CD4-positive, CD25-positive, alpha-beta regulatory T cell (primary cell): Measurements from ENCODE around the gene ANKRD66. TPM values are rescaled to one million over a fixed set of nuclear protein-coding genes. Genes with fewer than 3 reads are reported as not detected.

Source experiments
- ATAC-seq, 2 donors: fragments of 150-1000 bp; cut with Tn5 transposase; one replicate each; pipeline ENCODE4 v1.10.0; 2021; ENCODE audit warnings: low read depth in 2 of 2, moderate number of reproducible peaks in 2 of 2, moderate library complexity in 1 of 2
- DNase-seq, 3 donors: peaks; one replicate each; pipeline versions ENCODE4 v3.0.0 to v3.0.0-alpha.2; 2012 to 2022; ENCODE audit warnings: mixed read lengths in 1 of 3
- H3K27ac ChIP-seq: one replicate; pipeline ENCODE4 v1.7.0; 2013; ENCODE audit warnings: mild to moderate bottlenecking, low read length; ENCODE audit not compliant: insufficient read depth, poor library complexity, severe bottlenecking
- H3K27me3 ChIP-seq: one replicate; pipeline ENCODE4 v1.7.0; 2013; ENCODE audit warnings: low read length; ENCODE audit not compliant: control insufficient read depth, insufficient read depth
- H3K36me3 ChIP-seq: one replicate; pipeline ENCODE4 v1.7.0; 2013; ENCODE audit warnings: mild to moderate bottlenecking, low read length, moderate library complexity; ENCODE audit not compliant: control insufficient read depth, insufficient read depth
- H3K4me1 ChIP-seq: 2 replicates; pipeline ENCODE4 v1.7.0; 2013; ENCODE audit warnings: mild to moderate bottlenecking, low read length; ENCODE audit not compliant: insufficient read depth, control insufficient read depth, poor library complexity, severe bottlenecking
- H3K4me3 ChIP-seq: one replicate; pipeline ENCODE4 v1.7.0; 2013; ENCODE audit warnings: low read depth, mild to moderate bottlenecking, low read length, moderate library complexity
- H3K9me3 ChIP-seq, 2 experiments: 1 replicate in 1 of 2; 2 replicates in 1 of 2; pipeline ENCODE4 v1.7.0; 2013; ENCODE audit warnings: low read length in 2 of 2, mild to moderate bottlenecking in 1 of 2, moderate library complexity in 1 of 2; ENCODE audit not compliant: control insufficient read depth in 2 of 2
- H3K27ac Mint-ChIP-seq, 3 donors: one replicate each; pipeline ENCODE4 v1.8.0; 2020 to 2022; ENCODE audit warnings: mild to moderate bottlenecking in 3 of 3, mixed read lengths in 3 of 3, moderate library complexity in 2 of 3
- H3K27me3 Mint-ChIP-seq: one replicate; pipeline ENCODE4 v1.8.0; 2022; ENCODE audit warnings: mild to moderate bottlenecking, mixed read lengths
- H3K36me3 Mint-ChIP-seq: one replicate; pipeline ENCODE4 v1.8.0; 2020; ENCODE audit warnings: mixed read lengths
- H3K4me1 Mint-ChIP-seq, 4 donors: one replicate each; pipeline ENCODE4 v1.8.0; 2020 to 2022; ENCODE audit warnings: mixed read lengths in 4 of 4, mild to moderate bottlenecking in 1 of 4
- H3K4me3 Mint-ChIP-seq, 4 donors: one replicate each; pipeline ENCODE4 v1.8.0; 2020 to 2022; ENCODE audit warnings: mild to moderate bottlenecking in 4 of 4, mixed read lengths in 4 of 4, moderate library complexity in 3 of 4
- H3K9me3 Mint-ChIP-seq, 7 donors: one replicate each; pipeline ENCODE4 v1.8.0; 2020 to 2022; ENCODE audit warnings: mixed read lengths in 7 of 7, mild to moderate bottlenecking in 3 of 7, moderate library complexity in 2 of 7
- polyA plus RNA-seq, 4 donors: library from polyadenylated mRNA; unstranded; fragments of 300-500 nt; fragmentation: Illumina TruSeq; gene quantifications; one replicate each; pipeline ENCODE4 v1.2.3, GENCODE V29; 2021
- total RNA-seq: library from RNA; stranded (reverse); gene quantifications from one replicate; pipeline ENCODE4 v1.2.3, GENCODE V29; 2022

Gene ANKRD66
- total RNA-seq (not detected), polyA plus RNA-seq (not detected)

DNA sequence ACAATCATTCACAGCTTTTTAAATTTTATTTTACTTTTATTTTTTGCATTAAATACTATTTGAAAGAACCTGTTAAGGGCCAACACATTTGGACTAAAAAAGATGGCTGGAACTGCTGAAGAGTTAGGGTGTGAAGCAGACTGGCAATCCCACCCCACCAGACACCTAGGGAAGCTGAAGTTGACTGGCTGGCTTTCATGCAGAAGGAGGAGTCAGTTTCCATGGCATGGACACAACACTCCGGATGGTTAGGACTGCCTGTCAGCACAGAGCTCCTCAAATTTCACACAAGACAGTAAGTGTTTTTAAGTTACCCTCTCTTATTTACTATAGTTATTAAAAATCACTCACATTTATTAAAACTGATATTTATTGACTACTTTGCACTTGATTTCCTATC lies at the start of gene ANKRD66:
Gene ANKRD66 (plus strand): TSS at position 238 of the 400 bp plus-strand sequence. CDS start 5,016 bp downstream, outside the sequence.
- Mint-ChIP-seq H3K27me3 (no peaks in the 10 kb centered on the region), H3K4me3 (no peak within 1 kb of the TSS), H3K9me3 (peaks cover 0 to 5% (median 1%) of the 10 kb centered on the region in 7 donors), H3K4me1 (no peaks in the 10 kb centered on the region), H3K36me3 (no peaks in the 10 kb centered on the region), H3K27ac (no peak within 1 kb of the TSS)
- H3K27ac ChIP-seq = no peak within 1 kb of the TSS
- H3K4me1 ChIP-seq = no peaks in the 10 kb centered on the region
- H3K4me3 ChIP-seq = no peak within 1 kb of the TSS
- no peaks in the 10 kb centered on the region for H3K9me3 ChIP-seq
- DNase-seq (no peak), ATAC-seq (no peak)
- H3K27me3 ChIP-seq = no peaks in the 10 kb centered on the region
- H3K36me3 ChIP-seq = no peaks in the 10 kb centered on the region

DNA sequence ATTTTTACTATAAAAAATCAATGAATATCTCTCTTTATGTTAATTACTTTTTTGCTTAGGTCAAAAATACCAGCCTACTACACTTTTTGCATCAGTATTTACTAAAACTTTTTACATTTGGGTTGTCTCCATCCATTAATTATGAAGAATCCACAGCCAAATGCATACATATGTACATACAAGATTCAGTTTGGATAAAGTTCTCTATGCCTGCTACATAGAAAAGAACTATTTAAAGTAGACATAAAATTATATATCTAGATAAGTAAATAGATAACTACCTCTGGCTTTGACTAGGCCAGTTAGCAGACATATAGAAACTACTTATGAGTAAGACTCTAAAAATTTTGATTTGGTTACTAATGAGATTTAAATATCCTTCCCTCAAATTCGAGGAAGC lies 46.8 kb upstream of the ANKRD66 start:
- no peaks in the 10 kb centered on the region for H3K36me3 ChIP-seq
- ATAC-seq = no peak
- Mint-ChIP-seq H3K36me3 (no peaks in the 10 kb centered on the region), H3K4me3 (no peak overlapping the region), H3K4me1 (no peaks in the 10 kb centered on the region), H3K27me3 (peaks cover 15% of the 10 kb centered on the region), H3K27ac (no peak overlapping the region), H3K9me3 (no peaks in the 10 kb centered on the region)
- peaks cover 5% of the 10 kb centered on the region for H3K27me3 ChIP-seq
- no peak overlapping the region for H3K4me3 ChIP-seq
- no peak for DNase-seq
- H3K9me3 ChIP-seq = no peaks in the 10 kb centered on the region
- no peak overlapping the region for H3K27ac ChIP-seq
- no peaks in the 10 kb centered on the region for H3K4me1 ChIP-seq

DNA sequence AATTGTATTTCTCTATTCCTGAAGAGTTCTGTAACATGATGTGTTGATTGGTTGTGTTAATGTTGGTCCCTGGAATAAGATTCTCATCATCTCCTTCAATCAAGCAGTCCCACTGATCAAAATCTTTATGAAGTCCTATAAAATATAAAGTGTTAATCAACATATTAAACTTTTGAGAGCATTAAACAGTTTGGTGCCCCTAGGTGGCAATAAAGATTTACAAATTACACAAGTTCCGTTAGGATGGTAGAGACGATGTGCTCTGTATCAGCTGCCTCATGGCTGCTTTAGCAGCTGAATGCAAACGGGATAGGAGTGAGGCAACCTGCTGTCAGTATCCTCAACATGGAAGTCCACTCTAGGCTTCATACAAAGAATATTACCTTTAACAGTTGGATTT lies 42.2 kb upstream of the ANKRD66 start:
- Histone ChIP-seq H3K27ac (no peak overlapping the region), H3K9me3 (no peaks in the 10 kb centered on the region), H3K4me1 (no peaks in the 10 kb centered on the region), H3K27me3 (peaks cover 4% of the 10 kb centered on the region), H3K4me3 (no peak overlapping the region), H3K36me3 (no peaks in the 10 kb centered on the region)
- Mint-ChIP-seq H3K9me3 (peaks cover 0 to 6% (median 0%) of the 10 kb centered on the region in 7 donors), H3K27me3 (peaks cover 15% of the 10 kb centered on the region), H3K4me1 (no peaks in the 10 kb centered on the region), H3K36me3 (no peaks in the 10 kb centered on the region), H3K27ac (no peak overlapping the region), H3K4me3 (no peak overlapping the region)
- ATAC-seq (no peak), DNase-seq (no peak)

DNA sequence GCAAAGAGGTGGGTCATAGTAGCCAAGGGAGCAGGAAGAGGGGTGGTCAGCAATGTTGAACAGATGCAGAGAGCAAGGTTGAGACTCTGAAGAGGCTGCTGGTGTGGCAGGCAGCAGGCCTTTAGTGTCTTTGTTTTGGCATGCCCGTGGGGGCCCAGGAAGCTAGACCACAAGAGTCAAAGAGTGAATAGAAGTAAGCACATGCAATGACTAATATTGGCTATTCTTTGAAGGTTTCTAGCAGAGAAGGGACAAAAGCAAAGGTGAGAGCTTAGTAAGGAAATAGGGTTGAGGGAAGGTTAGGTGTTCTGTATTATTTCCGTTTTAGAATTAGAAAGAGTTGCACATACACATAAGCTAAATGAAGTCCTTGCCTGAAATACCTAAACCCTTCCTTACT lies 40.3 kb upstream of the ANKRD66 start:
- no peak overlapping the region for H3K4me3 Mint-ChIP-seq
- H3K36me3 ChIP-seq = no peaks in the 10 kb centered on the region
- H3K4me1 ChIP-seq = no peaks in the 10 kb centered on the region
- H3K27me3 Mint-ChIP-seq = peaks cover 15% of the 10 kb centered on the region
- H3K4me1 Mint-ChIP-seq = no peaks in the 10 kb centered on the region
- peaks cover 0 to 6% (median 0%) of the 10 kb centered on the region in 7 donors for H3K9me3 Mint-ChIP-seq
- DNase-seq (peak in 1 of 3 donors; percentile 2), ATAC-seq (no peak)
- H3K27ac ChIP-seq = no peak overlapping the region
- no peak overlapping the region for H3K4me3 ChIP-seq
- no peaks in the 10 kb centered on the region for H3K36me3 Mint-ChIP-seq
- no peak overlapping the region for H3K27ac Mint-ChIP-seq
- H3K9me3 ChIP-seq = no peaks in the 10 kb centered on the region
- H3K27me3 ChIP-seq = no peaks in the 10 kb centered on the region

DNA sequence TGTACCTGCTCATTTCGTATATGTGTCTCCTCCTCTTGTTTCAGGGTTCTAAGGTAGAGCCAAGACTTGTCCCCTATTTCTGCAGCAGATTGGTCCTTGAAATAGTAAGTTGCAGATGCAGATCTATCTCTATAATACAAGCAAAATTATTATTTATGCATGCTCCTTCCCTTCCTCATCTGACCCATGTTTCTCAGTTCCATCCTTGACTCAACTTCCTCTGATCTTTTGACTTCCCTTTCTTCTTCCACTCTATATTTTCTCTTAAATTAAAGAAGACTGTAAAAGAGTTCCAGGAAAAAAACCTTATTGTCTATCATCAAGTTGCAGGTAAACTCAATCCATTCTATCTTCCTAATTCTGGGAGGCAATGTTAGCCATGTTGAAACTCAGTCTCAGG lies 35.2 kb upstream of the ANKRD66 start:
- no peak overlapping the region for H3K4me3 Mint-ChIP-seq
- DNase-seq = no peak
- no peaks in the 10 kb centered on the region for H3K36me3 Mint-ChIP-seq
- Histone ChIP-seq H3K4me3 (no peak overlapping the region), H3K4me1 (no peaks in the 10 kb centered on the region), H3K36me3 (no peaks in the 10 kb centered on the region), H3K27ac (no peak overlapping the region), H3K9me3 (no peaks in the 10 kb centered on the region), H3K27me3 (no peaks in the 10 kb centered on the region)
- no peak for ATAC-seq
- H3K27ac Mint-ChIP-seq = no peak overlapping the region
- H3K4me1 Mint-ChIP-seq = no peaks in the 10 kb centered on the region
- H3K27me3 Mint-ChIP-seq = peaks cover 4% of the 10 kb centered on the region
- peaks cover 0 to 4% (median 0%) of the 10 kb centered on the region in 7 donors for H3K9me3 Mint-ChIP-seq

DNA sequence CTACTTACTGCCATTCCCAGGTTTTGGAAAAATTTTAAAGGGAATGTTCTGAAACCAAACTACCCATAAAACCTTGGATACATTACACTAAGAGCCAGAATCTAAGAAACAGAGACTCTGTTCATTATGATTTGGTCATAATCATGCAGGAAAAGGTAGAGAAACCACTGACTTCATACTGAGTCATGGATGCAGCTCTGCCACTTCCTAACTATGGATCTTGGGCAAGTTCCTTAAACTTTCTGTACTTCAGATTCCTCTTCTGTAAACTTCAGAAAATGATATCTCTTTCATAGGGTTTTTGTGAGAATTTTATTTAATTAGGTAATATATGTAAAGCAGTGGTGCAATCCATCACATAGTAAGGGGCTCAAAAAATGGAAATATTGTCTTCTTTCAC lies 31.6 kb upstream of the ANKRD66 start:
- no peak for ATAC-seq
- H3K27me3 ChIP-seq = no peaks in the 10 kb centered on the region
- H3K36me3 Mint-ChIP-seq = no peaks in the 10 kb centered on the region
- no peaks in the 10 kb centered on the region for H3K27me3 Mint-ChIP-seq
- H3K27ac ChIP-seq = no peak overlapping the region
- no peaks in the 10 kb centered on the region for H3K4me1 ChIP-seq
- H3K36me3 ChIP-seq = no peaks in the 10 kb centered on the region
- peaks cover 0 to 6% (median 0%) of the 10 kb centered on the region in 7 donors for H3K9me3 Mint-ChIP-seq
- H3K4me3 Mint-ChIP-seq = no peak overlapping the region
- H3K27ac Mint-ChIP-seq = no peak overlapping the region
- peaks cover 0 to 3% (median 0%) of the 10 kb centered on the region in 4 donors for H3K4me1 Mint-ChIP-seq
- no peaks in the 10 kb centered on the region for H3K9me3 ChIP-seq
- no peak overlapping the region for H3K4me3 ChIP-seq
- no peak for DNase-seq

DNA sequence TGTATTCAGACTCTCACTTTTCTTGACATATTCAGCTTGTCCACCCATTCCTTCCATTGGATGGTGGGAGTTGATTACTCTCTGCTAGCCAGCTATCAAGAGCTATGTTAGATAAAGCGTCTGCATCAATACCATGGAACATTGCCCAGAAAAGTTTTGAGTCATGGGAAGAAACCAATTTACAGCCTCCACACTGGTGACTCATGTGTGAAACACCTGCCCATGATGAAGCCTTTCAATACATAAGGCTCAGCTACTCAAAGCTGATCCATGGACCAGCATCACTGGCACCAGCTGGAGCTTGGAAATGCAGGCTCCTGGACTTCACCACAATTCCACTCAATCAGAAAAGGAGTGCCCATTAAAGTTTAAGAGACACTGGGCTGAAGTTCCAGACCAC lies 27.6 kb upstream of the ANKRD66 start:
- Histone ChIP-seq H3K27ac (no peak overlapping the region), H3K27me3 (no peaks in the 10 kb centered on the region), H3K36me3 (no peaks in the 10 kb centered on the region), H3K9me3 (no peaks in the 10 kb centered on the region), H3K4me1 (no peaks in the 10 kb centered on the region), H3K4me3 (no peak overlapping the region)
- Mint-ChIP-seq H3K27ac (no peak overlapping the region), H3K36me3 (no peaks in the 10 kb centered on the region), H3K27me3 (no peaks in the 10 kb centered on the region), H3K9me3 (peaks cover 0 to 4% (median 0%) of the 10 kb centered on the region in 7 donors), H3K4me3 (no peak overlapping the region), H3K4me1 (peaks cover 0 to 3% (median 0%) of the 10 kb centered on the region in 4 donors)
- ATAC-seq (no peak), DNase-seq (no peak)

DNA sequence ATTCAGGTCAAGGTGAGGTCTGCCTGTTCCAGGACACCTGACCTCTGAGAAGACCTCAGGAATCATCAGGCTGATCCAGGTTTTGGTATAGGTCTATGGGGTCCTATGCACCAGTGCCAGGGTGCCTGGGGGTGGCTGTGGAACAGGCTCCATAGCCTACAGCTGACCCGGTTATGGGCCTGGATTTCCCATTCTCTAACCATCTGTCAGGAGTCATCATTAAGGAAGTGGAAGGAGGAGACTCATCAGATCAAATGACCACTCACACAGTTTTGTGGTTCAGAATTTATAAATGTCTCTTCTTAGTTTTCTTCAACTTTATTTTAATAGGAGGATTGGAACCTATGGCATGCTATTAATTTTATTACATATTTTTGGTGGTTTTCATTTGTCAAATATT lies 26.3 kb upstream of the ANKRD66 start:
- Mint-ChIP-seq H3K4me1 (peaks cover 0 to 3% (median 0%) of the 10 kb centered on the region in 4 donors), H3K36me3 (no peaks in the 10 kb centered on the region), H3K9me3 (peaks cover 0 to 4% (median 0%) of the 10 kb centered on the region in 7 donors), H3K4me3 (peak overlapping the region in 1 of 4 donors; percentile 44), H3K27me3 (no peaks in the 10 kb centered on the region), H3K27ac (no peak overlapping the region)
- no peaks in the 10 kb centered on the region for H3K4me1 ChIP-seq
- H3K4me3 ChIP-seq = no peak overlapping the region
- no peak for DNase-seq
- no peaks in the 10 kb centered on the region for H3K36me3 ChIP-seq
- H3K27ac ChIP-seq = no peak overlapping the region
- H3K9me3 ChIP-seq = no peaks in the 10 kb centered on the region
- no peaks in the 10 kb centered on the region for H3K27me3 ChIP-seq
- ATAC-seq = no peak
